Measurements from ENCODE around the gene CELA2A.
"Not testable (repeated sequence)": the region's sequence is repeated elsewhere in the genome, so short reads cannot be mapped to it uniquely, and the experiment has no call there.

Gene CELA2A

DNA sequence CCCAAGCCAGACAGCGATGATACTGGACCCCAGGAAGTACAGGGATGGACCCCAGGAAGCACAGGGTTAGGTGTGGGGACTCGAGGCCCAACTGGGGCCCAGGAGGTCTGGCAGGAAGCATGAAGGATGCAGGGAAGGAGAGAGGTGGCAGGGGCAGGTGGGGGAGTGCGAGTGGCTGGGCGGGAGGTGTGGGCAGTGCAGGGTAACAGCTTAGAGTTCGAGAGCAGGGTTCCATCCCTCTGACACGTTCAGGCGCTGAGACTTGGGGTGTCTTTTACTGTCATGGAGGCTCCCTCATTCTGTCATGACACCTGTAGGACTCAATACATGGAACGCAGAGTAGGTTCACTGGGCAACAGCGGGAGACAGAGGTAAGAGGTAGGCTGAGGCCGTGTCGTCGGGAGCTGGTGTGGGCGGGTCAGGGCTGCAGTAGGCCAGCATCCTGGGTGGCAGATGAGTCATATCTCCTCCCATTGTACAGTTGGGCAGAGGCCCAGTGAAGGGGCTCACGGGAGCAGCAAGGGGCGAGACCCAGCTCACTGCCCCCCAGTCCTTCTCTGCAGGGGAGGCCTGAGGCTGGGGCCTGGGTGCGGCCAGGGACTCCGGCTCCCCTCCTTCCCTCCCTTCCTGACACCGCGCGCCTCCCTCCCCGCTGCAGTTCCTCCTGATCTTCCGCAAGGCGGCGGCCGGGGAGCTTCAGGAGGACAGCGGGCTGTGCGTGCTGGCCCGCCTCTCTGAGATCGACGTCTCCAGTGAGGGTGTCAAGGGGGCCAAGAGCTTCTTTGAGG, 29.8 kb upstream of the CELA2A start:
- H3K4me1 ChIP-seq (ENCODE audit: control insufficient read depth, insufficient read depth, low read length) = peaks cover 29% of the 10 kb centered on the region
- H3K4me3 ChIP-seq (ENCODE audit: low read length) = no peak overlapping the region
- peak overlapping the region; percentile 36 for H3K4me2 ChIP-seq (ENCODE audit: low read length)
- H3K27me3 ChIP-seq (ENCODE audit: control insufficient read depth, insufficient read depth, low read length) = no peaks in the 10 kb centered on the region
- H3K9me3 ChIP-seq (replicated peaks; ENCODE audit: low read length) = no peaks in the 10 kb centered on the region
- H3K9ac ChIP-seq (ENCODE audit: low read depth, low read length) = no peak overlapping the region
- peaks cover 23% of the 10 kb centered on the region for H3K36me3 ChIP-seq (ENCODE audit: insufficient read depth, low read length)

DNA sequence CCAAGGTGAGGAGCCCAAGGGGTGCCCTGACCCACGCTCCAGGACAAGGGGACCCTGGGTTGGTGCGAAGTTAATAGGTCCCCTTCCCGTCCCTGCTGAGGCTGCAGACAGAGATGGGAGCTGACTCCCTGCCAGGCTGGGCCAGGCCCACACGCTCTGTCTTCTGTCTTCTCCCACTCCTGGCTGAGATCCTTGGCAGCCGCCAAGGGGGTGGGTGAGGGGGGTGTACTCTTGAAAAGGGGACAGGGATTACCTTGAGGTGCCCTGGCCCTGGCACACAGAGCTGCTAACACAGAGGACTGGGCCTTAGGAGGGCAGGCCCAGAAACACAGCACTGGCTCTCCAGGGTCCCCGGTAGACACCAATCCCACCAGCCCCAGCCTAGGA, 29.3 kb upstream of the CELA2A start:
- H3K36me3 ChIP-seq (ENCODE audit: insufficient read depth, low read length) = peaks cover 23% of the 10 kb centered on the region
- peaks cover 29% of the 10 kb centered on the region for H3K4me1 ChIP-seq (ENCODE audit: control insufficient read depth, insufficient read depth, low read length)
- no peak overlapping the region for H3K4me3 ChIP-seq (ENCODE audit: low read length)
- H3K4me2 ChIP-seq (ENCODE audit: low read length) = peak overlapping the region; percentile 36
- no peak overlapping the region for H3K9ac ChIP-seq (ENCODE audit: low read depth, low read length)
- no peaks in the 10 kb centered on the region for H3K27me3 ChIP-seq (ENCODE audit: control insufficient read depth, insufficient read depth, low read length)
- H3K9me3 ChIP-seq (replicated peaks; ENCODE audit: low read length) = no peaks in the 10 kb centered on the region

DNA sequence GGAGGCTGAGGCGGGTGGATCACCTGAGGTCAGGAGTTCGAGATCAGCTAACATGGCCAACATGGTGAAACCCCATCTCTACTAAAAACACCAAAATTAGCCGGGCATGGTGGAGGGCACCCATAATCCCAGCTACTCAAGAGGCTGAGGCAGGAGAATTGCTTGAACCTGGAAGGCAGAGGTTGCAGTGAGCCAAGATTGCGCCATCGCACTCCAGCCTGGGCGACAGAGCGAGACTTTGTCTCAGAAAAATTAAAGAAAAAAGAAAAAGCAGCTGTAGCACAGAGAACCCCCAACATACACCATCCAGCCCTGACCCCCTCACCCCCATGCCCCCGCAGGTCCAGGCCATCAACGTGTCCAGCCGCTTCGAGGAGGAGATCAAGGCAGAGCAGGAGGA, 28.3 kb upstream of the CELA2A start:
- H3K9me3 ChIP-seq (replicated peaks; ENCODE audit: low read length); H3K4me2 ChIP-seq (ENCODE audit: low read length); H3K9ac ChIP-seq (ENCODE audit: low read depth, low read length); H3K4me3 ChIP-seq (ENCODE audit: low read length); H3K27me3 ChIP-seq (ENCODE audit: control insufficient read depth, insufficient read depth, low read length): not testable (repeated sequence)
- peaks cover 38% of the 10 kb centered on the region for H3K4me1 ChIP-seq (ENCODE audit: control insufficient read depth, insufficient read depth, low read length)
- peaks cover 23% of the 10 kb centered on the region for H3K36me3 ChIP-seq (ENCODE audit: insufficient read depth, low read length)

DNA sequence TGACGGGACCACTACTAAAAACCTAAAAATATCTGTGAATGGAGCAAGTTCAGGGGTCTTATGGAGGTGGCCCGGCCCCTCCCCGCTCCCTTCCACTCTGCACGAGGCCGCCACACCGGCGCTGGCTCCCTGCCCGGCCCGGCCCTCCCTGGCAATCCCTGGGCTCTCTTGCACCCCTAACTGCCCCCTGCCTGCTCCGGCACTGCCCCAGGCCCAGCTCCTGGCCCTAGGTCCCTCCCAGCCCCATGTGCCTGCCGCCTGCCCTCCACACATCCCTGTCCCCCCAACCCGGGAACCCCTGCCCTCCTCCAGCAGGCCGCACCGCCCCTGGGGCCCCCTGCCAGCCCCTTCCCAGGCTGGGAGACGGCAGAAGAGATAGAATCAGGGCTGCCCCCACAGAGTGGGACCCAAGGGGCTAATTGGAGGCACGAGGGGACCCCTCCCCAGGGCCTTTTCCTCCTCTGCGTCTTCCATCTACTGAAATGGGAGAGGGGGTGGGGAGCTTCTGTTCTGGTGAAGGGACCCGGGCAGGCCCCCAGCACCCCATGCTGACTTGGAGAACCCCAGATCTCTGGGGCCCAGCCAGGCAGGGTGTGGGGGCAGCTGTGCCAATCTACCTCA, 27.6 kb upstream of the CELA2A start:
- Histone ChIP-seq H3K4me2 (ENCODE audit: low read length) (no peak overlapping the region), H3K36me3 (ENCODE audit: insufficient read depth, low read length) (peaks cover 23% of the 10 kb centered on the region), H3K9ac (ENCODE audit: low read depth, low read length) (no peak overlapping the region), H3K4me1 (ENCODE audit: control insufficient read depth, insufficient read depth, low read length) (peaks cover 42% of the 10 kb centered on the region), H3K27me3 (ENCODE audit: control insufficient read depth, insufficient read depth, low read length) (no peaks in the 10 kb centered on the region), H3K9me3 (replicated peaks; ENCODE audit: low read length) (no peaks in the 10 kb centered on the region), H3K4me3 (ENCODE audit: low read length) (no peak overlapping the region)

DNA sequence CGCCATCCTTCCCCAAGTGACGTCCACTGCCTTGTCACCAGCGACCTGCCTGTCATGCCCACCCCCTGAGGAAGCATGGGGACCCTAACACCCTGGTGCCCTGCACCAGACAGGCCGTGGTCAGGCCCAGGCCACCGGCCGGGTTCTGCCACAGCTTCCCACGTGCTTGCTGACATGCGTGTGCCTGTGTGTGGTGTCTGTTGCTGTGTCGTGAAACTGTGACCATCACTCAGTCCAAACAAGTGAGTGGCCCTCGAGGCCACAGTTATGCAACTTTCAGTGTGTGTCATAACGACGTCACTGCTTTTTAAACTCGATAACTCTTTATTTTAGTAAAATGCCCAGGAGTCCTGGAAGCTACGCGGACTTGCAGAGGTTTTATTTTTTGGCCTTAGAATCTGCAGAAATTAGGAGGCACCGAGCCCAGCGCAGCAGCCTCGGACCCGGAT, 26.8 kb upstream of the CELA2A start:
- Histone ChIP-seq H3K36me3 (ENCODE audit: insufficient read depth, low read length) (peaks cover 20% of the 10 kb centered on the region), H3K9ac (ENCODE audit: low read depth, low read length) (no peak overlapping the region), H3K4me2 (ENCODE audit: low read length) (no peak overlapping the region), H3K9me3 (replicated peaks; ENCODE audit: low read length) (no peaks in the 10 kb centered on the region), H3K4me1 (ENCODE audit: control insufficient read depth, insufficient read depth, low read length) (peaks cover 42% of the 10 kb centered on the region), H3K4me3 (ENCODE audit: low read length) (no peak overlapping the region), H3K27me3 (ENCODE audit: control insufficient read depth, insufficient read depth, low read length) (no peaks in the 10 kb centered on the region)

DNA sequence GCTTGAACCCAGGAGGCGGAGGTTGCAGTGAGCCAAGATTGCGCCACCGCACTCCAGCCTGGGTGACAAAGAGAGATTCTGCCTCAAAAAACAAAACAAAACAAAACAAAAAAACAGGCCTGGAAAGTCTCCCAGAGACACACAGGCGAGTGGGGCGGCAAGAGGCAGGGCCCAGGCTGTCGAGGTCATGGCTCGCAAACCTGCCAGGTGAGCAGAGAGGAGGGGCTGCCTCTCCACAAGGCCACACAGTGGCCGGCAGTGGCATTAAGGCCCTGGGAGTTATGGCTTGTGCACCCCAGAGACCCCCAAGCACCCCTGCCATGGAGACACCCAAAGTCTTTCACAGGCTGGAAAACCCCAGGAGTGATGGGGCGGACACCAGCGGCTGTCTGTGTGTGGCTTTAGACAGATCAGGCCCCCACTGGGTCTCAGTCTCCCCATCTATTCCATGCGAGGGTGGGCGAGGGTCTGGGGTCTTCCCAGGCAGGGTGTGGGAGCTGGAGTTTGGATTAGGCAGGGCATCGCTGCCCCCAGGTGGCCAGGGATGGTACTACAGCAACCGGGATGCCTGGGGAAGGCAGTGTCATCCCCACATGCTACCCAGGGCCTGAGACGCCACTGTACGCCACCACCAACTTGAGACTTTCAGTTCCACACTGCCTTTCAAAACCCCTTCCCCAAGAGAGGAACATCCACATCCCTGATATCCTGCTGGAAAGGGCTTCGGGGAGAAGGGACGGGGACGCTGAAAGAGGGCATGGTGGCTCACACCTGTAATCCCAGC, 25.6 kb upstream of the CELA2A start:
- Histone ChIP-seq H3K4me2 (ENCODE audit: low read length) (no peak overlapping the region), H3K4me1 (ENCODE audit: control insufficient read depth, insufficient read depth, low read length) (peaks cover 34% of the 10 kb centered on the region), H3K9me3 (replicated peaks; ENCODE audit: low read length) (no peaks in the 10 kb centered on the region), H3K36me3 (ENCODE audit: insufficient read depth, low read length) (peaks cover 14% of the 10 kb centered on the region), H3K9ac (ENCODE audit: low read depth, low read length) (no peak overlapping the region), H3K27me3 (ENCODE audit: control insufficient read depth, insufficient read depth, low read length) (no peaks in the 10 kb centered on the region), H3K4me3 (ENCODE audit: low read length) (no peak overlapping the region)

DNA sequence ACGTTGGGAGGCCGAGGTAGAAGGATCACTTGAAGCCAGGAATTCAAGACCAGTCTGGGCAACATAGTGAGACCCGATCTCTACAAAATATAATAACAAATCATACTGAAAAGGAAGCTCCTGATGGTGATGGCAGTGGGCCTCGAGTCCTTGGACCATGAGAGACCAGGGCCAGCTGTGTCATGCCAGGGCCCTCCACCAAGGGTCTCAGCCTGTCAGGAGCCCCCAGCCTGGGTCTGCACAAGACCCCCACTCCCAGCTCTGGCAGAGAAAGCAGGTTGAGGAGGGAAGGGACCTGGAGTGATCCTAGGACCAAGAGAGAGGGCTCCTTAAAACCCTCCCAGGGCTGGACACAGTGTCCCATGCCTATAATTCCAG, 25.0 kb upstream of the CELA2A start:
- Histone ChIP-seq H3K9ac (ENCODE audit: low read depth, low read length) (no peak overlapping the region), H3K4me3 (ENCODE audit: low read length) (no peak overlapping the region), H3K4me1 (ENCODE audit: control insufficient read depth, insufficient read depth, low read length) (peaks cover 28% of the 10 kb centered on the region), H3K27me3 (ENCODE audit: control insufficient read depth, insufficient read depth, low read length) (no peaks in the 10 kb centered on the region), H3K36me3 (ENCODE audit: insufficient read depth, low read length) (peaks cover 12% of the 10 kb centered on the region), H3K4me2 (ENCODE audit: low read length) (no peak overlapping the region), H3K9me3 (replicated peaks; ENCODE audit: low read length) (no peaks in the 10 kb centered on the region)

DNA sequence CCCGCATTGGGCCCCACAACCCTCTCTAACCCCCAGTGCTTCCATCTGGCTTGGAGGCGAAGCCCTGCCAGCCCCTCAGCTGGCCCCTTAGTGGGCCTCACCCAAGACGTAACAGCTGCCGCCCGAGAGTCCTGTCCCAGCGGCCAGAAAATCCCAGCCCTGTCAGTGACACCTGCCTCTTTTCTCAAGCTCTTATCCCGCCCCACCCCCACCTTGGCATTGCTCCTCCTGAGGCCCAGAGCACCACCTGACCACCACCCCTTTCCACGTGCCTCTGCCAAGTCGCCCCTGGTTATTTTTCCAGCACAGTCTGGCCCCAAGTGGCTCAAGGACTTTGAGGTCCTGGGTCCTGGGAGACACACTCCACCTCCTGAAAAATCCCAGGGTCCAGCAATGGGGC, 24.2 kb upstream of the CELA2A start:
- Histone ChIP-seq H3K4me2 (ENCODE audit: low read length) (no peak overlapping the region), H3K4me1 (ENCODE audit: control insufficient read depth, insufficient read depth, low read length) (peaks cover 20% of the 10 kb centered on the region)

DNA sequence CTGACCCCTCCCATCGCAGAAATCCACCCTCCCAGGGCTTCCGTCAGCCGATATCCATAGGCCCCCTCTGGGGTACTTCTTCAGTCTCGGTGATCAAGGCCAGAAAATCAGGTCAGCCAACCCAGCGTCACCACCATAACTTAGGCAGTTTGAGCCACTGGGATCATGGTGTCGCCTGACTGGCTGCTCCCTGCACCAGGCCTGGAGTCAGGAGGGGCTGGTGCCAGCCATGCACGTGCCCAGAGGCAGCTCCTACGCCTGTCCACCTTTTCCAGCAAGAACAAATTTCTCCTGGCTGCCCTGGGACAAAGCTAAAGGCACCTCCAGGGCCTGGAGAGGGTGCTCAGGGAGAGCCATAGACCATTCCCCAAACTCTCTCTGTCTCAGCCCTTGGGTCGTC, 23.1 kb upstream of the CELA2A start:
- Histone ChIP-seq H3K4me1 (ENCODE audit: control insufficient read depth, insufficient read depth, low read length) (peaks cover 19% of the 10 kb centered on the region), H3K9me3 (replicated peaks; ENCODE audit: low read length) (no peaks in the 10 kb centered on the region), H3K27me3 (ENCODE audit: control insufficient read depth, insufficient read depth, low read length) (no peaks in the 10 kb centered on the region), H3K4me3 (ENCODE audit: low read length) (no peak overlapping the region), H3K4me2 (ENCODE audit: low read length) (no peak overlapping the region), H3K9ac (ENCODE audit: low read depth, low read length) (no peak overlapping the region), H3K36me3 (ENCODE audit: insufficient read depth, low read length) (peaks cover 6% of the 10 kb centered on the region)

More for the DNA sequence above, 24.2 kb upstream of the CELA2A start:
- Histone ChIP-seq H3K4me3 (ENCODE audit: low read length) (no peak overlapping the region), H3K9ac (ENCODE audit: low read depth, low read length) (no peak overlapping the region), H3K9me3 (replicated peaks; ENCODE audit: low read length) (no peaks in the 10 kb centered on the region), H3K27me3 (ENCODE audit: control insufficient read depth, insufficient read depth, low read length) (no peaks in the 10 kb centered on the region), H3K36me3 (ENCODE audit: insufficient read depth, low read length) (peaks cover 8% of the 10 kb centered on the region)

DNA sequence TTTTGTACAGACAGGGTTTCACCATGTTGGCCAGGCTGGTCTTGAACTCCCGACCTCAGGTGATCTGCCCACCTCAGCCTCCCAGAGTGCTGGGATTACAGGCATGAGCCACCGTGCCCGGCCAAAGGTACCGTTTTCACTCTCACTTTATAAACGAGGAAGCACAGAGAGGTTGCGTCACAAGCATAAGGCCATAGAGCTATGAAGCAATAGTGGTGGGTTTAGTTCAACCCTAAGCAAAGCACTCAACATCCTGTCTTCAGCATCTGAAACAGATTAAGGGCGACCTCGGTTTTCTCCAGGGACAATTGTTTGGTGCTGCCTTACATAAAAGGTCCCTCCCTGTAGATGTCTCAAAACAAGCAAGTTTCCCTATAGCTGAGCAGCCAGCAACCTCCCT, 21.8 kb upstream of the CELA2A start:
- not testable (repeated sequence) for H3K36me3 ChIP-seq (ENCODE audit: insufficient read depth, low read length); H3K27me3 ChIP-seq (ENCODE audit: control insufficient read depth, insufficient read depth, low read length); H3K4me3 ChIP-seq (ENCODE audit: low read length); H3K9ac ChIP-seq (ENCODE audit: low read depth, low read length); H3K9me3 ChIP-seq (replicated peaks; ENCODE audit: low read length); H3K4me2 ChIP-seq (ENCODE audit: low read length)
- peaks cover 15% of the 10 kb centered on the region for H3K4me1 ChIP-seq (ENCODE audit: control insufficient read depth, insufficient read depth, low read length)

DNA sequence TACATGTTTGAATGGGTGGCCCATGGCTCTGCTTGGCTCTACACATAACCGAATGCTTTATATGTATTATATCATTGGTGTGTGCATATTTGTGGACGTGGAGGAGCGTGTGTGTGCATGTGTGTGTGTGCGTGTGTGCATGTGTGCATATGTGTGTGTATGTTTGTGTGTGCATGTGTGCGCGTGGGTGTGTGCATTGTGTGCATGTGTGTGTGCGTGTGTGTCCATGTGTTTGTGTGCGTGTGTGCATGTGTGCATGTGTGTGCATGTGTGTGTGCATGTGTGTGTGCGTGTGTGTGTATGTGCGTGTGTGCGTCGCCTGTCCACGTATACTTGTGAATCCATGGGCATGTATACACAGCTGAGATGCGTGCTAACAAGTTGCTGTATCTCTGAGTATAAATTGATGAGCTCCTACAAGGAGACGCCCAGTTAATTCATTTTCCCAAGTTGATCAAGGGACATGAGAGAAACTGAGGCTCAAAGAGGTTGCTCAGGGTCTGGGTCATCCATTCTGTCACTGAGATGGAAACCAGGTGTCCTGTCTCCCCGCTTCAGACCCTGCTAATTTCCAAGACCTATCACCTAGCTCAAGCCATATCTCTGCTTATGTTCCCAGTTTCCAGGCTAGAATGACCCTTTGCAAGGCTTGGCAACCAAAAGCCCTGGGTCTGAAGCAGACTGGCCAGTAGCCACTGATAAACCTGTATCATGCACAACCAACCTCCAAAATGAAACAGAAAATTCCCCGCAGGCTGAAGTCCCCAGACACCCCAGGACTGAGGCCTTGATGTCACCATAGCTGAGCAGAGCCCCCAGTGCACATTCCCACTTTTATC, 21.1 kb upstream of the CELA2A start:
- H3K4me3 ChIP-seq (ENCODE audit: low read length) = no peak overlapping the region

More for the DNA sequence above, 21.1 kb upstream of the CELA2A start:
- no peaks in the 10 kb centered on the region for H3K9me3 ChIP-seq (replicated peaks; ENCODE audit: low read length)
- no peak overlapping the region for H3K9ac ChIP-seq (ENCODE audit: low read depth, low read length)
- no peak overlapping the region for H3K4me2 ChIP-seq (ENCODE audit: low read length)
- H3K4me1 ChIP-seq (ENCODE audit: control insufficient read depth, insufficient read depth, low read length) = peaks cover 13% of the 10 kb centered on the region
- peaks cover 4% of the 10 kb centered on the region for H3K36me3 ChIP-seq (ENCODE audit: insufficient read depth, low read length)
- no peaks in the 10 kb centered on the region for H3K27me3 ChIP-seq (ENCODE audit: control insufficient read depth, insufficient read depth, low read length)

Data from skeletal muscle satellite cell (primary cell).